GM18861 (cell line): ENCODE results near the gene MX2.
"Not testable (repeated sequence)": the region's sequence is repeated elsewhere in the genome, so short reads cannot be mapped to it uniquely, and the experiment has no call there.

Experiments used
- ATAC-seq: cut with Tn5 transposase; IDR thresholded peaks from one replicate; pipeline ENCODE4 v1.9.1; 2021; ENCODE audit not compliant: unreplicated experiment

MX2 gene

GRCh38 chr21:41411449-41412089, 49.7 kb downstream of the MX2 start:
- no peak for ATAC-seq

GRCh38 chr21:41417505-41417904, 55.7 kb downstream of the MX2 start:
- ATAC-seq: not testable (repeated sequence)

- ATAC-seq: no peak
Observed at GRCh38 chr21:41418393-41418792, 56.6 kb downstream of the MX2 start.

- no peak for ATAC-seq
Observed at GRCh38 chr21:41418956-41419680, 57.3 kb downstream of the MX2 start.

- ATAC-seq: peak; percentile 79
Observed at GRCh38 chr21:41419921-41420862, 58.4 kb downstream of the MX2 start.

- ATAC-seq: not testable (repeated sequence)
Observed at GRCh38 chr21:41420998-41421397, 59.2 kb downstream of the MX2 start.

GRCh38 chr21:41422546-41423304, 60.9 kb downstream of the MX2 start:
- no peak for ATAC-seq

GRCh38 chr21:41423305-41423636, 61.4 kb downstream of the MX2 start:
- ATAC-seq: not testable (repeated sequence)

GRCh38 chr21:41425588-41425953, 63.7 kb downstream of the MX2 start:
- no peak for ATAC-seq

- ATAC-seq: peak; percentile 75
Observed at GRCh38 chr21:41425954-41426675, 64.3 kb downstream of the MX2 start, which contains the start of gene MX1. Gene MX1, plus strand, starts transcription at chr21:41426239. Its CDS starts 5,832 bp downstream, at chr21:41432071.

- ATAC-seq: no peak
Observed at GRCh38 chr21:41426676-41427404, 65.0 kb downstream of the MX2 start.

- ATAC-seq: no peak
Observed at GRCh38 chr21:41427556-41427955, 65.7 kb downstream of the MX2 start.

- ATAC-seq: no peak
Observed at GRCh38 chr21:41428311-41428710, 66.5 kb downstream of the MX2 start.

- ATAC-seq: no peak
Observed at GRCh38 chr21:41428847-41429246, 67.0 kb downstream of the MX2 start.

- ATAC-seq: no peak
Observed at GRCh38 chr21:41429305-41429704, 67.5 kb downstream of the MX2 start.

- ATAC-seq: no peak
Observed at GRCh38 chr21:41429925-41430491, 68.2 kb downstream of the MX2 start.

GRCh38 chr21:41431788-41432548, 70.1 kb downstream of the MX2 start:
- ATAC-seq: peak; percentile 85
